ENCODE measurements around the gene MYLK.

DNA sequence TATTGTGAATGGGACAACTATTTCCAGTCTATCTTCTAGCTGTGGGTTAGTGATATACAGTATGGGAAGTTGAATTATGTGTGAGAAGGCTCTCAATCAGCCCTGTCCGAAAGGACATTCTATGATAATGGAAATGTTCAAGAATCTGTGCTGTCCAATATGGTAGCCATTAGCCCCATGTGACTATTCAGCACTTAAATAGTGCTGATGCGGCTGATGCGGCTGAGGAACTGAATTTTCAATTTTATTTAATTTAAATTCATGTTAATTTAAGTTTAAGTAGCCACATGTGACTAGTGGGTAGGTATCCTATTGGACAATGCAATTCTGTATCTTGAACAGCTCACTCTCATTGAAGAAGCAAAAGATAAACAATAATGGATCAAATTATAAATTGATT, 98.5 kb downstream of the MYLK start:
- TF ChIP-seq RBFOX2 (IDR thresholded peaks at IDR 0.05; ENCODE audit: low read depth, low read length) (no peak), LEF1 (IDR thresholded peaks at IDR 0.05) (no peak), MYNN (IDR thresholded peaks at IDR 0.05) (no peak), MYNN (CRISPR knock-in tag; IDR thresholded peaks at IDR 0.05) (no peak), BRD4 (IDR thresholded peaks at IDR 0.05) (no peak), KAT8 (IDR thresholded peaks at IDR 0.05; ENCODE audit: low read depth) (no peak), SPI1 (IDR thresholded peaks at IDR 0.05; ENCODE audit: borderline replicate concordance, low read depth, low read length) (no peak)
- TF ChIP-seq, protein P1, sequence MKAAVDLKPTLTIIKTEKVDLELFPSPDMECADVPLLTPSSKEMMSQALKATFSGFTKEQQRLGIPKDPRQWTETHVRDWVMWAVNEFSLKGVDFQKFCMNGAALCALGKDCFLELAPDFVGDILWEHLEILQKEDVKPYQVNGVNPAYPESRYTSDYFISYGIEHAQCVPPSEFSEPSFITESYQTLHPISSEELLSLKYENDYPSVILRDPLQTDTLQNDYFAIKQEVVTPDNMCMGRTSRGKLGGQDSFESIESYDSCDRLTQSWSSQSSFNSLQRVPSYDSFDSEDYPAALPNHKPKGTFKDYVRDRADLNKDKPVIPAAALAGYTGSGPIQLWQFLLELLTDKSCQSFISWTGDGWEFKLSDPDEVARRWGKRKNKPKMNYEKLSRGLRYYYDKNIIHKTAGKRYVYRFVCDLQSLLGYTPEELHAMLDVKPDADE (conservative IDR thresholded peaks at IDR 0.05; ENCODE audit: control insufficient read depth, low read depth, low read length), result no peak
- TF ChIP-seq, protein P2, sequence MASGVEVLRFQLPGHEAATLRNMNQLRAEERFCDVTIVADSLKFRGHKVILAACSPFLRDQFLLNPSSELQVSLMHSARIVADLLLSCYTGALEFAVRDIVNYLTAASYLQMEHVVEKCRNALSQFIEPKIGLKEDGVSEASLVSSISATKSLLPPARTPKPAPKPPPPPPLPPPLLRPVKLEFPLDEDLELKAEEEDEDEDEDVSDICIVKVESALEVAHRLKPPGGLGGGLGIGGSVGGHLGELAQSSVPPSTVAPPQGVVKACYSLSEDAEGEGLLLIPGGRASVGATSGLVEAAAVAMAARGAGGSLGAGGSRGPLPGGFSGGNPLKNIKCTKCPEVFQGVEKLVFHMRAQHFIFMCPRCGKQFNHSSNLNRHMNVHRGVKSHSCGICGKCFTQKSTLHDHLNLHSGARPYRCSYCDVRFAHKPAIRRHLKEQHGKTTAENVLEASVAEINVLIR (CRISPR knock-in tag; IDR thresholded peaks at IDR 0.05), result no peak
- TF ChIP-seq, protein P3, sequence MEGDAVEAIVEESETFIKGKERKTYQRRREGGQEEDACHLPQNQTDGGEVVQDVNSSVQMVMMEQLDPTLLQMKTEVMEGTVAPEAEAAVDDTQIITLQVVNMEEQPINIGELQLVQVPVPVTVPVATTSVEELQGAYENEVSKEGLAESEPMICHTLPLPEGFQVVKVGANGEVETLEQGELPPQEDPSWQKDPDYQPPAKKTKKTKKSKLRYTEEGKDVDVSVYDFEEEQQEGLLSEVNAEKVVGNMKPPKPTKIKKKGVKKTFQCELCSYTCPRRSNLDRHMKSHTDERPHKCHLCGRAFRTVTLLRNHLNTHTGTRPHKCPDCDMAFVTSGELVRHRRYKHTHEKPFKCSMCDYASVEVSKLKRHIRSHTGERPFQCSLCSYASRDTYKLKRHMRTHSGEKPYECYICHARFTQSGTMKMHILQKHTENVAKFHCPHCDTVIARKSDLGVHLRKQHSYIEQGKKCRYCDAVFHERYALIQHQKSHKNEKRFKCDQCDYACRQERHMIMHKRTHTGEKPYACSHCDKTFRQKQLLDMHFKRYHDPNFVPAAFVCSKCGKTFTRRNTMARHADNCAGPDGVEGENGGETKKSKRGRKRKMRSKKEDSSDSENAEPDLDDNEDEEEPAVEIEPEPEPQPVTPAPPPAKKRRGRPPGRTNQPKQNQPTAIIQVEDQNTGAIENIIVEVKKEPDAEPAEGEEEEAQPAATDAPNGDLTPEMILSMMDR (IDR thresholded peaks at IDR 0.05 in 2 of 3, conservative IDR thresholded peaks at IDR 0.05 in 1 of 3; ENCODE audit: insufficient read depth in 2 of 3, low read depth in 1 of 3, low read length in 3 of 3), result no peak
- TF ChIP-seq, protein P4, sequence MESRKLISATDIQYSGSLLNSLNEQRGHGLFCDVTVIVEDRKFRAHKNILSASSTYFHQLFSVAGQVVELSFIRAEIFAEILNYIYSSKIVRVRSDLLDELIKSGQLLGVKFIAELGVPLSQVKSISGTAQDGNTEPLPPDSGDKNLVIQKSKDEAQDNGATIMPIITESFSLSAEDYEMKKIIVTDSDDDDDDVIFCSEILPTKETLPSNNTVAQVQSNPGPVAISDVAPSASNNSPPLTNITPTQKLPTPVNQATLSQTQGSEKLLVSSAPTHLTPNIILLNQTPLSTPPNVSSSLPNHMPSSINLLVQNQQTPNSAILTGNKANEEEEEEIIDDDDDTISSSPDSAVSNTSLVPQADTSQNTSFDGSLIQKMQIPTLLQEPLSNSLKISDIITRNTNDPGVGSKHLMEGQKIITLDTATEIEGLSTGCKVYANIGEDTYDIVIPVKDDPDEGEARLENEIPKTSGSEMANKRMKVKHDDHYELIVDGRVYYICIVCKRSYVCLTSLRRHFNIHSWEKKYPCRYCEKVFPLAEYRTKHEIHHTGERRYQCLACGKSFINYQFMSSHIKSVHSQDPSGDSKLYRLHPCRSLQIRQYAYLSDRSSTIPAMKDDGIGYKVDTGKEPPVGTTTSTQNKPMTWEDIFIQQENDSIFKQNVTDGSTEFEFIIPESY (CRISPR knock-in tag; IDR thresholded peaks at IDR 0.05), result no peak

All from K562 (cell line).